GM19025 (cell line): ENCODE results near the gene RING1.

Experiments used
- ATAC-seq: cut with Tn5 transposase; IDR thresholded peaks from one replicate; pipeline ENCODE4 v1.9.1; 2021; ENCODE audit warnings: mild to moderate bottlenecking, low read depth, moderate library complexity; ENCODE audit not compliant: unreplicated experiment

Gene RING1

GRCh38 chr6:33192105-33192646, 16.1 kb upstream of the RING1 start, which contains the start of gene COL11A2:
COL11A2 (minus strand) TSS chr6:33192467; CDS start chr6:33192240, 227 bp downstream.
- ATAC-seq = no peak

- ATAC-seq = no peak
Measured at GRCh38 chr6:33192671-33193602, 15.4 kb upstream of the RING1 start.

- no peak for ATAC-seq
Measured at GRCh38 chr6:33193619-33194018, 14.7 kb upstream of the RING1 start.

- ATAC-seq = no peak
Measured at GRCh38 chr6:33194431-33194979, 13.8 kb upstream of the RING1 start.

GRCh38 chr6:33195304-33196165, 12.8 kb upstream of the RING1 start:
- no peak for ATAC-seq

GRCh38 chr6:33197431-33198048, 10.8 kb upstream of the RING1 start:
- no peak for ATAC-seq

GRCh38 chr6:33198159-33198852, 10.0 kb upstream of the RING1 start:
- no peak for ATAC-seq

- no peak for ATAC-seq
Measured at GRCh38 chr6:33198853-33199436, 9.4 kb upstream of the RING1 start.

GRCh38 chr6:33199687-33200218, 8.5 kb upstream of the RING1 start:
- ATAC-seq = peak; percentile 9

GRCh38 chr6:33200219-33201146, 7.8 kb upstream of the RING1 start, which contains the start of the genes RXRB and SLC39A7:
RXRB (minus strand) TSS chr6:33200665; CDS start chr6:33200476, 189 bp downstream.
SLC39A7 (plus strand) TSS chr6:33200867; CDS start chr6:33201246, 379 bp downstream.
- ATAC-seq = peak; percentile 54

- ATAC-seq = no peak
Measured at GRCh38 chr6:33201147-33201545, 7.2 kb upstream of the RING1 start.

GRCh38 chr6:33201935-33202334, 6.4 kb upstream of the RING1 start:
- ATAC-seq = no peak

GRCh38 chr6:33202799-33203198, 5.5 kb upstream of the RING1 start:
- no peak for ATAC-seq

GRCh38 chr6:33203443-33204164, 4.7 kb upstream of the RING1 start:
- ATAC-seq = no peak

- no peak for ATAC-seq
Measured at GRCh38 chr6:33204165-33204414, 4.2 kb upstream of the RING1 start.

GRCh38 chr6:33204415-33205190, 3.7 kb upstream of the RING1 start, which contains the start of gene HSD17B8:
HSD17B8 (plus strand) TSS chr6:33204655; CDS start chr6:33204669, 14 bp downstream.
- peak; percentile 56 for ATAC-seq
